HG03095 (cell line): ENCODE measurements around the gene FRMD1.

Source experiments
- ATAC-seq: cut with Tn5 transposase; IDR thresholded peaks from one replicate; pipeline ENCODE4 v1.9.1; 2021; ENCODE audit warnings: moderate library complexity; ENCODE audit not compliant: unreplicated experiment

Gene FRMD1

DNA sequence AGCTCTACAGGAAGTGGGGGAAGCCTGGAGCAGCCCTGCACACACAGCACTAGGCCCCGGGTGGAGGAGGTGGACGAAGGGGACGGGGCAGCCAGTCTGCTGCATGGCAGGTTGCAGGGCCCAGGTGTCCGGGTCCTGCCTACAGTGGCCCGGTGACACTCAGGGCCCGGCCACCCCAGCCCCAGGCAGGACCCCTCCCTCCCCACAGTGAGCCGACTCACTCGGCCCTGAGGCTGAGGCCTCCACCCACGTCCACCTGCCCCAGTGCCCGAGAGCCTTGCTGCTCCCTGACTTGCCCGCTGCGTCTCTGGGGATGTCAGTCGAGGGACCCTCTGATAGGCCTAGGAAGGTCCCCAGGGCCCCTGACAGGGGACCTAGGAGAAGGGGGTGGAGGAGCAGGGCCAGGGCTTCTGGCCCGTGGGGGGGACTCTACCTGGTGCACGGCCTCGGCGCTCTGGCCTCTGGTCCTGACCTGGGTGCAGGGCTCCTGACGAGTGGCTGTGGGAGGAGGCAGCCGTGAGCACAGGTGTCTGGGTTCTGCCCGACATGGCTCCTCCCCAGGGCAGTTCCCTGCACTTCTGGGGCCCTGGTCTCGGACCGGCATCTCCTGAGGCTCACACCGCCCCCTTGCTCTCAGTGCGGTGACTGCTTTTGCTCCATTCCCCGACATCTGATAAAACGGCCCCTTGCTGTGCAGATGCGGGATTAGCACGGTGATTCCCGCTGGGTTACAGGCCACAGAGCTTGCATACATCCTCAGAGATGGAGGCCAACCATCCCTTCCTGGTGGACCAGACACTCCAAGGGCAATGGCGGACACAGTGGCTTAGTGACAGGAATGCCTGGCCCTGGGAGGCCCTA, 20.1 kb downstream of the FRMD1 start:
- ATAC-seq, result no peak

DNA sequence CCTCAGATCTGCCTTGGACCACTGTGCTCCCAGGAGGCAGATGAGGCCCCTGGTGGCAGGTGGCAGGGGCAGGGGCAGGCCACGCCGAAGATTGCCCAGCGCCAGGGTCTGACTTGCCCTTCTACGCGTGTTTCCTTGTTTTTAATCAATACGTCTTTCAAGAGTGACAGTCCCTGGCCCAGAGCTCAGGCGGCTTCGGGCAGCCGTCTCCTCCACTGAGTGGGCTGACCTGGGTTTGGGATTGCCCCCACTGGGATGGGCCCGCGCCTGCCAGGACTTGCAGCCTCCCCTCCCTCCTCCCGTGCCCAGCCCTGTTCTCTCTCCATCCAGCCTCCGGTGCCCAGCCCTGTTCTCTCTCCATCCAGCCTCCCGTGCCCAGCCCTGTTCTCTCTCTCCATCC, 21.2 kb downstream of the FRMD1 start:
- no peak for ATAC-seq

- ATAC-seq, result no peak
These were observed 22.0 kb downstream of the FRMD1 start for GRCh38 chr6:168056892-168057527.

DNA sequence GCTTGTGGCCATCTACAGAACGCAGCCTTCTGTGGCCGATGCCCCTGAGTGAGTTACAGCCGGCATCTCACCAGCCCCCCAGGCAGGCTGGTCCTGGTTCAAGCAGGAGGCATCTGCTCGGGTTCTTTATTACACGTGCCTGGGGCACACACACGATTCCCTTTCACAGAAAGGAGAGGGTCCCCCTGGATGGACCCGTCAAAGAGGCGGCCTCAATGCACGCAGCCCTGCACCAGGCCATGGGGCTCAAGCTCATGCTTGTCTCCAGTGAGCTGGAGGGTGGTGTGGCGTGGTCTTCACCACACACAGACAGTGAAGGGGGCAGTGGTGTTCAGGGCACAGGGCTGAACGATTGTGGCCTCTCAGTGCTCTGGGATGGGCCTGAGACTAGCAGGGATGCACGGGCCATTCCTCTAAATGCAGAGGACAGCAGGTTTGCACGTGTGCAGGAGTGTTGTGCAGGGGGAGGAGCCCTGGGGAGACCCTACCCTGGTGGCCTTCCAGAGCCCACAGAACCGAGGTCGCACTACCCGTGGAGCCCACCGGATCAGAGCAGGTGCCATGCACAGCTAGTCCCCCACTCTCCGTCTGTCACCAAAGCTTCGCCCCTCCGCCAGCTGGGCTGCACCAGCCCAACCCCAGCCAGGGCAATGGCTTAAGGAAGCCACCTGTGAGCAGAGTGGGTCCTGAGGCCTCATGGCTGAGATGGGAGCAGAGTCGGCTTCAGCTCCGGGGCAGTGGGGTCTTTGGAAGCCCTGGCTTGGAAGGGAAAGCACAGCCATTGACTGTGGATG, 23.1 kb downstream of the FRMD1 start:
- ATAC-seq, result no peak

- no peak for ATAC-seq
These were observed 24.0 kb downstream of the FRMD1 start for GRCh38 chr6:168054765-168055560.

- no peak for ATAC-seq
These were observed 25.0 kb downstream of the FRMD1 start for GRCh38 chr6:168053957-168054471.

GRCh38 chr6:168053086-168053956, 25.7 kb downstream of the FRMD1 start:
- ATAC-seq, result no peak

DNA sequence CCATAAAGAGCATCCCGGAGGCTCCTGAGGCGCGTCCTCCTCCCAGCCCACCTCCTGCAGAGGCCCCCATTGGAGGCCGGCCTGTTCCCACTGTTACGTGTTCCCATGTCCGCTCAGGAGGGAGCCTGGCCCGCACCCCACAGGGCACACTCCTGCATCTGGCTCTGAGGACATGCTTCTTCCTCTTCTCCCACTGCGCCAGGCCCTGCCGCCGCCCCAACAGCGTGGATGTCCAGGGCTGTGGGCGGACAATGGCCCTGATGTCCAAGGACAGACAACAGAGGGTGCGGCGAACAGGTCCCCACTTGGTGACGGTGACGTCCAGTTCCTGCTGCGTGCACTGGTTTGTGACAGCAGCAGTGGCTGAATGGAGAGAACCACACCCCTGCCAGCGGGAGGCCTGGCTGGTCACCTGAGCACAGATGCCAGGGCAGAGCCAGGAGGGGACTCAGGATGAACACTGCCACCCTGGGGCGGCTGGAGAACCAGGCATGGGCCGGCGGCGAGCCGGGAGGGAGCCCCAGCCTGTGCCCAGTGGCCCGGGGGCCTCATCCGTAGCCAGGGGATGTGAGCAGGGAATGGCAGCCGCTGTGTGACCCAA, 26.6 kb downstream of the FRMD1 start:
- ATAC-seq, result no peak

GRCh38 chr6:168051648-168052047, 27.4 kb downstream of the FRMD1 start:
- no peak for ATAC-seq

GRCh38 chr6:168050881-168051586, 28.0 kb downstream of the FRMD1 start:
- ATAC-seq, result no peak

GRCh38 chr6:168050225-168050880, 28.7 kb downstream of the FRMD1 start:
- ATAC-seq, result no peak

GRCh38 chr6:168049706-168050224, 29.2 kb downstream of the FRMD1 start:
- no peak for ATAC-seq

- no peak for ATAC-seq
These were observed 29.7 kb downstream of the FRMD1 start for GRCh38 chr6:168049277-168049676.

DNA sequence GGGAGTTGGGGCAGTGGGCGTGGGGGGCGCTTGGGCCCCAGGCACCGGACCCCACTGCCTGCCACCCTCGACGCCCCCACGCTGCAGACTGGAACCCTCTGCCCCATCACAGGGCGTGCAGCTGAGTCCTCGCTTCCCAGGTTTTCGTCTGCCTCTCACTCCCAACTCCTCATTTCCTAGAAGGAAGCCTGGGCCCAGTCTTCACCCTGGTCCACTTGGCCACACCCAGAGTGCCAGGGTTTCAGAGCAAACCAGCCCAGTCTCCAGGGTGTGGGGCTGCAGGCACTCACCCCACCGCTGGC, 30.3 kb downstream of the FRMD1 start:
- no peak for ATAC-seq

DNA sequence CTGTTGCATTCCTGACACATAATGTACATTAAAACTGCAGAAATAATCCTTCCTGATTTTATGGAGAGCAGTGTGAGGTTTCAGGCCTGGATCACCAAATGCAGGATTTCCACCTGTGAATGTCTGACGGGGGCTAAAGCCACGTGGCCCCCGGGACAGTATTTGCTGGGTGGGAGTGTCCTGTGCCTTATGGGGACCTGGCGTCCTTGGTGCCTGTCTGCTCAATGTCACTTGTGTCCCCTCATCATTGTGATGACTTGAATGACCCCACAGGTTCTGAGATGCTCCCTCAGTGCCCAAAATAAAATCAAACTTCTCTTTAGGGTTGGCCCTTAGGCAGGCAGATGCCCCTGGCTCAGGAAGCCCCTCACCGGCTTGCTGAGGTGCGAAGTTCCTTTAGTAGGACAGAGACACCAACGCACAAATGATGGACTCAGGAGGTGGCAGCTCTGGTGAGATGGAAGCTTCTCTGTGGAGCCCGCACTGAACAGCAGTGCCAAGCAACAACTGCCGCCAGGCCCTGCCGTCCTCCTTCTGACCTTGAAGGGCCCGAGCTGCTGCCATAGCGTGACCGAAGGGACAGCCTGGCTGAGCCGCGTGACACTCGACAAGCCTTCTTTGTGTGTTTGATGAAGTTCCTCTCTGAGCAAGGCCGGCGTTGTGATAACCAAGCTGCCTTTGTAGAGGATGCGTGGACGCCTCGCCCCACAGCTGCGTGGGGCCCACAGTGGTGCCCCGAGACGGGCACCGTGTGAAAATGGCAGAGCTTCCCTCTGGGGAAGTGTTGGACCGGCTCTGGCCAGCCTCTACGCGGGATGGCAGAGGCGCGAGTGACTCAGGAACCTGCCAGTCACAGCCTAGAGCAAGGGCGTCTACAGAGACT, 30.9 kb downstream of the FRMD1 start:
- no peak for ATAC-seq

DNA sequence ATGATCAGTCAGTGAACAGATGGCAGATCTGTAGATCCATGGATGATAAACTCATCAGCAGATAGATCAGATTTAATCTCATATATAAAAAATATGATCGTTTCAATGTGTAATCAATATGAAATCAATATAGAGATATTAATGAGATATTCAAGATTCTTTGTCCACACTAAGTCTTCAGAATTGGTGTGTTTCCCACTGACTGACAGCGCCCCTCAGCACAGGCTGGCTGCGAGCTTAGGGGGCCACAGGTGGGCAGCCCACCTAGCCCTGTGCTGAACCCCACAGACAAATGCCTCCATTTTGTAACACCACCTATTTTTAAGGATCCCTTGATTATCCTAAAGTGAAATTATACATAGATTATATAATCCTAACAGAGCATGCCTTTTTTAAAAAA, 32.3 kb downstream of the FRMD1 start:
- no peak for ATAC-seq
